Lower lobe of right lung (tissue), 2 donors: Measurements from ENCODE around the gene SRC. TPM values are rescaled to one million over a fixed set of nuclear protein-coding genes. Genes with fewer than 3 reads are reported as not detected.

Experiments
- ATAC-seq, 2 donors: fragments of 200-7000 bp; cut with Tn5 transposase; one replicate each; pipeline ENCODE4 v1.9.1; 2020 to 2022; ENCODE audit warnings: mild to moderate bottlenecking in 2 of 2, moderate library complexity in 2 of 2
- DNase-seq: peaks from one replicate; pipeline ENCODE4 v3.0.0-alpha.2; 2020
- H3K27ac ChIP-seq: fragments of 200-600 bp; one replicate; pipeline ENCODE4 v1.8.0; 2022
- H3K27me3 ChIP-seq: fragments of 200-600 bp; one replicate; pipeline ENCODE4 v1.8.0; 2022; ENCODE audit warnings: low read depth
- H3K36me3 ChIP-seq: fragments of 200-600 bp; one replicate; pipeline ENCODE4 v1.8.0; 2022; ENCODE audit warnings: mild to moderate bottlenecking
- H3K4me1 ChIP-seq: fragments of 200-600 bp; one replicate; pipeline ENCODE4 v1.8.0; 2022
- H3K4me3 ChIP-seq: fragments of 200-600 bp; one replicate; pipeline ENCODE4 v1.8.0; 2022; ENCODE audit warnings: mild to moderate bottlenecking
- H3K9me3 ChIP-seq: fragments of 200-600 bp; one replicate; pipeline ENCODE4 v1.8.0; 2022
- CTCF ChIP-seq: fragments of 200-600 bp; IDR thresholded peaks from one replicate; pipeline ENCODE4 v1.8.0; 2022; ENCODE audit warnings: antibody characterized with exemption, mild to moderate bottlenecking
- intact Hi-C: fragments of 100-400 bp; cut with DNase I; formaldehyde crosslinking; loops from one replicate; pipeline ENCODE4 v1.11.0; 2022
- total RNA-seq: library from RNA; stranded (reverse); fragmentation: NEBNext Ultra II Directional; extraction: Animal tissue kit (Norgen Biotek cat#: 25700); gene quantifications from one replicate; pipeline ENCODE4 v1.2.1, GENCODE V29; 2021
- donor health status: DM: no; HTN: yes; CAD: no; lungs with severe emphysema.

The SRC gene
- total RNA-seq, 1 donor from 2014 or later, result 72.7 TPM

DNA sequence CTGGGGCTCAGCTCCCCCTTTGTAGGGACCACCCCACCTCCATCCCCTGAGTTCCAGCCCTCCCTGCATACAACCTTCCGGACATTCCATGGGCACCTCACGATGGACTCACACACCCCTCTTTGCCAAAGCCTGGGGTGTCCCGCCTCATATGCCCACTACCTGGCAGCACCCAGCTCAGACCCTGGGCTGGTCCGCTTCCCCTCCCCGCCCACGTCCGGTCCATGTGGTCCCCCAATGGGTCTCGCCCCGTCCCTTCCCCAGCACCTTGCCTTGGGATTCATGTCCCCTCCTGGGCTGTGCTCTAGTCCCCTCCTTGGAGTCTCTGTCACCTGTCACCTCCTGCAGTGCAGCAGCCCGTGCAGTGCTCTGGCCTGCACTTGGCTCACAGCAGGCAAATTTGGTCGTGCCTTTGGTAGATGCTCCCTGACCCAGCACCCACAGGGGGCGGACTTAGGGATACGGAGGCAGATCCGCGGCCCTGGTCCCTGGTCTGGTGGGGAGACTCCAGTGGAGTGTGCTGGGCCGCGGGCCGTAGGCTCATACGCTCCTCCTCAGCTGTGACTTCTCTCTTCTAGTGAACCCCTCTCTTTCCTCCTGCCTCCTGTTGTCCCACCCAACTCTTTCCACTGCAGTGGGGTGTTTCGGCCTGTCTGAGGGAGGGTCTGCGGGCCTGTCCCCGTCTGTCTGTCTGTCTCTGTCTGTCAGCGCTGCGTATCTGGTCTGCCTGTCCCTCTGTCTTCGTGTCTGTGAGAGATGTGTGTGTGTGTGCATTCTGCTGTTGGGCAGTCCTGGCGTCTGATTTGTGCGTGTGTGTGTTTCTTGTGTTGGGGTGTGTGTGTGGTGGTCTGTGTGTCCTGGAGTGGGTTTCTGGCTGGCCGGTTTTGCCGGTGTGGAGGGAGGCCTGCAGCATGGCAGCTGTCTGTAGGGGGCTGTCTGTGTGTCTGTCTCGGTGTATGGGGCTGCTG is 69.5 kb downstream of the SRC start:
- intact Hi-C loops, result no loop called here
- Histone ChIP-seq H3K27me3 (peaks cover 13% of the 10 kb centered on the region), H3K36me3 (no peaks in the 10 kb centered on the region), H3K4me3 (no peak overlapping the region), H3K4me1 (no peaks in the 10 kb centered on the region), H3K9me3 (no peaks in the 10 kb centered on the region), H3K27ac (no peak overlapping the region)
- TF ChIP-seq CTCF, result no peak
- ATAC-seq (no peak), DNase-seq (no peak)

GRCh38 chr20:37416100-37416847 is 70.3 kb downstream of the SRC start:
- Histone ChIP-seq H3K27ac (no peak overlapping the region), H3K4me1 (no peaks in the 10 kb centered on the region), H3K9me3 (no peaks in the 10 kb centered on the region), H3K27me3 (peaks cover 13% of the 10 kb centered on the region), H3K36me3 (no peaks in the 10 kb centered on the region), H3K4me3 (no peak overlapping the region)
- no peak for ATAC-seq
- intact Hi-C loops, result no loop called here
- no peak for TF ChIP-seq CTCF
- DNase-seq, result no peak

- Histone ChIP-seq H3K4me3 (no peak overlapping the region), H3K4me1 (no peaks in the 10 kb centered on the region), H3K9me3 (no peaks in the 10 kb centered on the region), H3K36me3 (no peaks in the 10 kb centered on the region), H3K27ac (no peak overlapping the region), H3K27me3 (peaks cover 13% of the 10 kb centered on the region)
- DNase-seq, result no peak
- ATAC-seq, result no peak
- intact Hi-C loops, result no loop called here
- TF ChIP-seq CTCF, result no peak
These were observed 71.1 kb downstream of the SRC start for GRCh38 chr20:37416848-37417616.

- H3K4me3 ChIP-seq, result no peak overlapping the region
- H3K27me3 ChIP-seq, result peaks cover 16% of the 10 kb centered on the region
- H3K4me1 ChIP-seq, result no peaks in the 10 kb centered on the region
- no peak overlapping the region for H3K27ac ChIP-seq
- DNase-seq (no peak), ATAC-seq (no peak)
- no peaks in the 10 kb centered on the region for H3K9me3 ChIP-seq
- H3K36me3 ChIP-seq, result no peaks in the 10 kb centered on the region
- intact Hi-C loops, result no loop called here
- no peak for TF ChIP-seq CTCF
These were observed 71.9 kb downstream of the SRC start for GRCh38 chr20:37417617-37418467.
